ENCODE measurements around the gene TRUB1. TPM values are rescaled to one million over a fixed set of nuclear protein-coding genes. Genes with fewer than 3 reads are reported as not detected.

Gene TRUB1
- total RNA-seq, 4 donors from 2014 or later: 8.6 to 11.6 (median 10.0) TPM

DNA sequence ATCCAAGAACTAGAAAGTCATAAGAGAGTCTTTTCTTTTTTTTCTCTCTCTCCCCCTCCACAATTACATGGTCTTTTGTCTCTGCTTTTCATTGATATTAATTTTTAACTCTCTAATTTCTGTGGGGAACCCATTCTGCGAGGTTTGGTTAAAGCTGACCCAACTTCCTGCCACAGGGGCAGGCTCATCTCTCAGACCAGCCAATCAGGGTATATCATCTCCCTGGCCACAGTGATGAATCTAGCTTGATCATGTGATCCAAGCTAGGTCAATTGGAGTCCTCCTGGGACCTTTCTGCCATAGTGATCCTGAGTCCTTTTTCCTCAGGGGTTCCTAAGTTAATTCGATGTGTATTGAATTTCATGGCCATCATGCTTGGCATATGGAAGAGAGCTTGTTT, 38.0 kb upstream of the TRUB1 start:
- no peak for TF ChIP-seq POLR2AphosphoS5 (IDR thresholded peaks at IDR 0.05)
- TF ChIP-seq EP300 (IDR thresholded peaks at IDR 0.05): no peak
- TF ChIP-seq POLR2A (IDR thresholded peaks at IDR 0.05; ENCODE audit: low read depth): no peak
- TF ChIP-seq, protein P1, sequence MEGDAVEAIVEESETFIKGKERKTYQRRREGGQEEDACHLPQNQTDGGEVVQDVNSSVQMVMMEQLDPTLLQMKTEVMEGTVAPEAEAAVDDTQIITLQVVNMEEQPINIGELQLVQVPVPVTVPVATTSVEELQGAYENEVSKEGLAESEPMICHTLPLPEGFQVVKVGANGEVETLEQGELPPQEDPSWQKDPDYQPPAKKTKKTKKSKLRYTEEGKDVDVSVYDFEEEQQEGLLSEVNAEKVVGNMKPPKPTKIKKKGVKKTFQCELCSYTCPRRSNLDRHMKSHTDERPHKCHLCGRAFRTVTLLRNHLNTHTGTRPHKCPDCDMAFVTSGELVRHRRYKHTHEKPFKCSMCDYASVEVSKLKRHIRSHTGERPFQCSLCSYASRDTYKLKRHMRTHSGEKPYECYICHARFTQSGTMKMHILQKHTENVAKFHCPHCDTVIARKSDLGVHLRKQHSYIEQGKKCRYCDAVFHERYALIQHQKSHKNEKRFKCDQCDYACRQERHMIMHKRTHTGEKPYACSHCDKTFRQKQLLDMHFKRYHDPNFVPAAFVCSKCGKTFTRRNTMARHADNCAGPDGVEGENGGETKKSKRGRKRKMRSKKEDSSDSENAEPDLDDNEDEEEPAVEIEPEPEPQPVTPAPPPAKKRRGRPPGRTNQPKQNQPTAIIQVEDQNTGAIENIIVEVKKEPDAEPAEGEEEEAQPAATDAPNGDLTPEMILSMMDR (IDR thresholded peaks at IDR 0.05): no peak
- Histone ChIP-seq H3K9me3 (no peaks in the 10 kb centered on the region), H3K36me3 (no peaks in the 10 kb centered on the region), H3K4me3 (no peak overlapping the region), H3K4me1 (no peaks in the 10 kb centered on the region), H3K27me3 (no peaks in the 10 kb centered on the region), H3K27ac (replicated peaks in 1 of 4) (no peak overlapping the region)
- WGBS: 96% methylated on average over 2 of the region's 2 CpGs
- intact Hi-C loops (cut with DNase I): no loop called here
- no peak for DNase-seq (ENCODE audit: extremely low spot score)

DNA sequence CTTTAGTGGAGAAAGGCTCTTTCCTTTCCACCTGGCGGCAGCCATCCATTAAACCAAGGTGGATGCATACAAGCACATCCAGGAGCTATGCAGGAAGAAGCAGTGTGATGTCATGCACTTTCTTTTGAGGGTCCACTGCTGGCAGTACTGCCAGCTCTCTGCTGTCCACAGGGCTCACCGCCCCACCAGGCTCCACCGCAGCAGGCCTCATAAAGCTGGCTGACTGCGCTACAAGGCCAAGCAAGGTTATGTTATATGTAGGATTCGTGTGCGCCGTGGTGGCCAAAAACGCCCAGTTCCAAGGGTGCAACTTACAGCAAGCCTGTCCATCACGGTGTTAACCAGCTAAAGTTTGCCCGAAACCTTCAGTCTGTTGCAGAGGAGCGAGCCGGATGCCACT, 37.3 kb upstream of the TRUB1 start:
- Histone ChIP-seq H3K9me3 (no peaks in the 10 kb centered on the region), H3K4me3 (no peak overlapping the region), H3K36me3 (no peaks in the 10 kb centered on the region), H3K4me1 (no peaks in the 10 kb centered on the region), H3K27ac (replicated peaks in 1 of 4) (no peak overlapping the region), H3K27me3 (no peaks in the 10 kb centered on the region)
- intact Hi-C loops (cut with DNase I): no loop called here
- WGBS: 94% methylated on average over 10 of the region's 12 CpGs
- no peak for DNase-seq (ENCODE audit: extremely low spot score)
- TF ChIP-seq EP300 (IDR thresholded peaks at IDR 0.05) (no peak), POLR2AphosphoS5 (IDR thresholded peaks at IDR 0.05) (no peak), POLR2A (IDR thresholded peaks at IDR 0.05; ENCODE audit: low read depth) (no peak)
- TF ChIP-seq, protein P1 (IDR thresholded peaks at IDR 0.05): no peak

DNA sequence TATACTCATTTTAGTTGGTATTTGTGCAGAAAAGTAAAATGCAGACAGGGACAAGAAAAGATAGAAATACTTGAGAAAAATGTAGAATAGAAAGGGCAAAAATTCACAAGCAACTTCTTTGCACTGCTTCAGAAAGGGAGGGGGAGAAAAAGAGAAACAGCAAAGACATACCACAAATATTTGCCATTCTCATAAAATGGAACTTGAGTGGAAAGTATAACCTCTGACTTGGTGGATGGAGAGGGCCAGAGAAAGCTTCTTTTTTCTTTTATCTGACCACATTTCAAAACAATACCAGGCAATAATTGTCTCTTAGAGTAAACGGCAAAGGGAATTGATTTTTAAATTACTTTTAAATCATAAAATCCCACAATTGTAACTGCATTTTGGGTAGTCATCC, 35.8 kb upstream of the TRUB1 start:
- Histone ChIP-seq H3K9me3 (no peaks in the 10 kb centered on the region), H3K36me3 (no peaks in the 10 kb centered on the region), H3K27me3 (no peaks in the 10 kb centered on the region), H3K4me3 (no peak overlapping the region), H3K4me1 (no peaks in the 10 kb centered on the region), H3K27ac (replicated peaks in 1 of 4) (no peak overlapping the region)
- TF ChIP-seq POLR2A (IDR thresholded peaks at IDR 0.05; ENCODE audit: low read depth) (no peak), EP300 (IDR thresholded peaks at IDR 0.05) (no peak), POLR2AphosphoS5 (IDR thresholded peaks at IDR 0.05) (no peak)
- TF ChIP-seq, protein P1 (IDR thresholded peaks at IDR 0.05): no peak
- intact Hi-C loops (cut with DNase I): no loop called here
- 40% methylated on average over 1 of the region's 1 CpG for WGBS
- DNase-seq (ENCODE audit: extremely low spot score): no peak

DNA sequence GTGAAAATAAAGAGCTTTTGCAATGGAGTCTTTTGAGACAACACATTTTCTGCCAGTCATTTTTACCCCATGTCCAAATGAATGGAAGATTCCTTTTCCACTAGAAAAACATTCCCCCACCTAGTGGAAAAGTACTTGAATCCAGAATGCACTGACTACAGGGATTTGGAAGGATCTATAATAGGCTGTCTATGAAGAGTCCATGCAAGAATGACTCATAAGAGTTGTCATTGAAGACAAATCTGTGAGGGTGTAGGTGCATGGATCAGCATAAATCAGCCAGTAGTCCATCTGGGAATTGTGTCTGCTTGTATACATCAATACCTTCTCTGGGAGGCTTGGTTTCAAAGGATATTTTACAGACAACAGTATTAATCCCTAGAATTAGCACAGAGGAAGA, 32.5 kb upstream of the TRUB1 start:
- no peak for DNase-seq (ENCODE audit: extremely low spot score)
- TF ChIP-seq POLR2AphosphoS5 (IDR thresholded peaks at IDR 0.05): no peak
- TF ChIP-seq, protein P1 (IDR thresholded peaks at IDR 0.05): no peak
- TF ChIP-seq EP300 (IDR thresholded peaks at IDR 0.05): no peak
- no peak for TF ChIP-seq POLR2A (IDR thresholded peaks at IDR 0.05; ENCODE audit: low read depth)
- no peaks in the 10 kb centered on the region for H3K9me3 ChIP-seq
- no peaks in the 10 kb centered on the region for H3K27me3 ChIP-seq
- H3K27ac ChIP-seq (replicated peaks in 1 of 4): no peak overlapping the region
- H3K4me1 ChIP-seq: no peaks in the 10 kb centered on the region
- no peak overlapping the region for H3K4me3 ChIP-seq
- no peaks in the 10 kb centered on the region for H3K36me3 ChIP-seq
- intact Hi-C loops (cut with DNase I): no loop called here

DNA sequence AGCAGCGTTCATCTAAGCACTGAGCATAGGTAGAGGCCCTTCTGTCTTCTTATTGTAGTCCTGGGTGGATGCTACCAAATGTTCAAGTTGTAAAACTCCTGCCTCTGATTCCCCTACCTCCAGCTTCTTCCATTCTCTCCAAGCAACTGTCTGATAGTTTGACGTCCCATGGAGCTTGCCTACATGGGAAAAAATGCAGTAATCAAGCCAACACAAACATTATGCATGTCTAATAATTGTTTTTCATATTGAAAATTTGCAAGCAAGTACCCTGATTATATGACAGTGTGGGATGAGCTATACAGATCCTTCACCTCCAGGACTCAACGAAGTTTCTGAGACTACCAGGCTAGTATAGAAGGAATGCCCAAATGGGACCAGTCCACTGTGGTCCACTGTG, 31.0 kb upstream of the TRUB1 start:
- H3K4me3 ChIP-seq: no peak overlapping the region
- DNase-seq (ENCODE audit: extremely low spot score): no peak
- no peaks in the 10 kb centered on the region for H3K9me3 ChIP-seq
- H3K36me3 ChIP-seq: no peaks in the 10 kb centered on the region
- intact Hi-C loops (cut with DNase I): no loop called here
- whole genome bisulfite sequencing: 70% methylated on average over 3 of the region's 3 CpGs
- H3K27ac ChIP-seq (replicated peaks in 1 of 4): no peak overlapping the region
- TF ChIP-seq EP300 (IDR thresholded peaks at IDR 0.05): no peak
- TF ChIP-seq, protein P1 (IDR thresholded peaks at IDR 0.05): no peak
- no peak for TF ChIP-seq POLR2A (IDR thresholded peaks at IDR 0.05; ENCODE audit: low read depth)
- no peak for TF ChIP-seq POLR2AphosphoS5 (IDR thresholded peaks at IDR 0.05)
- no peaks in the 10 kb centered on the region for H3K4me1 ChIP-seq
- H3K27me3 ChIP-seq: no peaks in the 10 kb centered on the region

Measured in esophagus muscularis mucosa (tissue), 4 donors.